ENCODE results near the gene PAMR1.
"Not testable (repeated sequence)": the region's sequence is repeated elsewhere in the genome, so short reads cannot be mapped to it uniquely, and the experiment has no call there.

PAMR1 gene

DNA sequence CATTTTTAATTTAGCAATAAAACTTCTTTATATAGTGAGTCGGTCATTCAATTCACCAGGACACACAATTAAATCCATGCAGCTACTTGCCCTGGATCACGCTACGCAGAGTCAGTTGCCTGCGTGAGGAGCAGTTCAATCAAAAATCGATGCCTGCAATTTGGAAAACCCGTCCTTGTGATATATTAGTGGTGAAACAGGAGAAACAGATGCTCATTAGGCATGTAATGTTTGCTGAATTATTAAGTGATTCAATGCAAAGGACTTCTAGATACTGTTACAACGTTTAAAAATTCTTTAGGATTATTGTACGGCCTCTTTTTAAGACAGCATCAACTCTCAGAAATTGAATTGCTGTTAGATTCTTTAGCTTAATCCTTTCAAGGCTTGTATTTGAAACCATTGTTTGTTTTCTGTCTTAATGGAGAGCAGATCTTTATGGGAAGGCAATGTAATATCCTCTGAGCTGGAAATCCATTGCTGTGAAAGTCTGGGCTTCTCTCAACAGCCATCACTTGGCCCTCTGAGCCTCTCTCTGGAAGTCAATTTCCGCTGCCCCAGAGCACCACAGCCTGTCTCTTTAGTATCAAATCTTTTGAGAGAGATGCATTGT lies 20.1 kb upstream of the PAMR1 start:
- no peak for DNase-seq (ENCODE audit: low read depth in 2 of 2, low spot score in 1 of 2)

DNA sequence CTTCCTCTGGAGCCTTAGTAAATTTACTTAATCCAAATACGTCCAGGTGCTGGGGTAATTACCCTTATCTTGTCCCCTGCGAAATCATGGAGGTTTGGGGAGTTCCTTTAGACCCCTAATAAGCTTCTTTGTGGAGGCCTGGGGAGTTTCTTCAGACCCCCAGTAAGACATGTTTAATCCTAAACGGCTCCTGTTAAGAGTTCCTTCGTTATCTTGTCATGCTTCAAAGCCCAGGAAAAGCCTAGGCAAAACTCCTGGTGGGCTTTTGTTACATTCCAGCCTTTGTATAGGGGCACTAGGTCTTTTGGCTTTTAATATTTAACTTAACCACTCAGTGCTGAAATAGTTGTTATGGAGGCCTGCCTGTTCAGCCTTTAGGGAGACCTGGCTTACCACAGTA lies 18.1 kb upstream of the PAMR1 start:
- no peak for DNase-seq (ENCODE audit: low read depth in 2 of 2, low spot score in 1 of 2)

DNA sequence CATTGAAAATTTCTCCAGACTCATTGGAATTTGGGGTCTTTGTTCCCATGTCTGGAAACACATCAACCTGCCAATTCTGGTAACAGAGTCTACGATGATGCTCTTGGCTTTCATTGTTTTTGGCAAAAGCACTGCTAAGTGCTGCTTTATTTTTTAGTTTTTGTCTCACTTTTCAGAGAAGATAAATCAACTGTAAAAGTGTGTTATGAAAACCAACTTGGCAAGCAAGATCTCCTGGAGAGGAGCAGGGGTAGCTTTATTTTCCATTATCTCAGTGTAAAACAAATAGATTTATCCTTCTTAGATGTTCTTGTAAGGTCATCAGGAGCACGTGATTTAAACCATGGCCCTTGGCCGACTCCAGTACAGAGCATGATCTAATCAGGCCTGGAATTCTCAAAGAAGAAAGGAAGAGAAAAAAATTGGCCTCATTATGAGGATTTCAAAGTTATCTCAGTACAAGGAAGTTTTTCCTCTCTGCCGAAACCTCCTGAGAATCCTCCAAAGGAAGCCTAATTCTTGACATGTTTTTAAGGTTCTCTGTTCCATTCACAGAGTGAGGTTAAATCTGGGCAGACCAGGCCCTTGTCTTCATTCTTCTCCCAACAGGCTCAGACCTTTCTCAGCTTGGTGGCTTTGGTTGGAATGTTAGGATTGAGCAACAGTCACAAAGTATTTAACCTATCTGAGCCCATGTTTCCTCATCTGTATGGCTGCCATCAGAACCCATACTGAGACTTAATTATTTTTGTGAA lies 16.4 kb upstream of the PAMR1 start:
- DNase-seq (ENCODE audit: low read depth in 2 of 2, low spot score in 1 of 2): no peak

DNA sequence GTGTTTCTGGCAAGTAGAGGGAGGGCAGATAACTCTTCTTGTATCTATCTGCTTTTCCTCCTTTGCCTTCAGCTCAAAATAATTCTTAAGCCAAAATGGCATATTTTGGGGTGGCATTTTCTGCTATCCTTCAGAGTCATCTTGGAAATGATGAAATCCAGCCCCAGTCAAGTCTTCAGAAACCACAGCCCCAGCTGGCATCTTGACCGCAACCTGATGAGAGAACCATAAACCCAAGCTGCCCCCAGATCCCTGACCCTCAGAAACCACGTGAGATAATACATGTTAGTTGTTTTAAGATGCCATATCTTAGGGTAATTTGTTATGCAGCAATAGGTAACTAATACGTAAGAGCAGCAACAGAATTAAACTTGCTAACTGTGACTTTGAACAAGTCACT lies 15.1 kb upstream of the PAMR1 start:
- no peak for DNase-seq (ENCODE audit: low read depth in 2 of 2, low spot score in 1 of 2)

DNA sequence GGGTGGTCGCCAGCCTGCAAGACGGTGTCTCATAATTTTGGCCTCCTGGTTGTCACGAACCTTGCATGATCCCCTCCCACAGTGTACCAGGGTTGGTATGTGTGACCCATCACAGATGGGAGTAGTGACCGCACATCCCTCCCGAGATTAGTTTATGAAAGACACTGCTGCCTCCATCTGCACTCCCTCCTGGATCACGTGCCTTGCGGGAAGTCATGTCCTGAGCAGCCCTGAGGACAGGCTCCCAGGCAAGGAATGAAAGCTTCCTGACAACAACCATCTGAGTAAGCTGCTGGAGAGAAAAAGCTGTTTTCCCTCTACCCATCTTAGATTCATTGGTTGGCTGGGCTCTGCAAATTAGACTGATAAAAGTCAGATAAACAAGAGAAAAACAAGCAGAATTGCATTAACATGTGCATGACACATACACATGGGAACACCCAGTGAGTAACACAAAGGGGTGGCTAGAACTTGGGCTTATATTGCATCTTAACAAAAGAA lies 14.4 kb upstream of the PAMR1 start:
- DNase-seq (ENCODE audit: low read depth in 2 of 2, low spot score in 1 of 2): no peak

DNA sequence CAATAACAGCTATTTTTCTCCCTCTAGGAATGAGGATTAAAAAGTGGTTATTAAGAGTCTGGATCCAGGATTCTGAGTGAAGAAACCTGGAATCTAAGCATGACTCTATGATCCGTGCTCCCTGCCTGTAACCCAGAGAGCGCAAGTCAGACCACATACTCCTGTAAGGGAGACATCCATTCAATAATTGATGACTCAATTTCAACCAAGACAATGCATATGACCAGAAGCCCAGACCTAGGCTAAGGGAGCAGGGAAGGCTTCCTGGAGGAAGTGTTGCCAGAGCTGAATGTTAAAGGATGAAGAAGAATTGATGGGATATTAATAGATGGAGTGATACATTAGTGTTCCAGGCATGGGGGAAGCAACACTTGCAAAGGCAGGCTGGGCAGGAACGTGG lies 13.8 kb upstream of the PAMR1 start:
- no peak for DNase-seq (ENCODE audit: low read depth in 2 of 2, low spot score in 1 of 2)

DNA sequence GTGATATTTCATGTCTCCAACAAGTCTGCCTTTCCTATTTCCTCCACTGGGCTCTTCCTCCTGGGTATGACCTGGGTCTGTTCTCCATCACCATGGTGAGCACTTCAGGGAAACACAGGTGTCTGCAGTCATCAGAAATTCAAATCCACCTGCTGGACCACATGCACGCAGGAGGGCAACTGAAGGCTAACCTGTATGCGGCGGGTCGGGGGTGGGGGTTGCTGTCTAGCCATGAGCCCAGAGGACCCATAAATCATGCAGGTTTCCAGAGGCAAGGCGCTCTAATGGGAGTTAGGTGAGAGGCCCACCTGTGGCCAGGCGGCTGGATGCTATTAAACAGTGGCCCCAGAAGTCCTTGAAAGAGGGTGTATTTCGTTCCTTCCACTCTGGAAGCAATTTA lies 11.1 kb upstream of the PAMR1 start:
- no peak for DNase-seq (ENCODE audit: low read depth in 2 of 2, low spot score in 1 of 2)

DNA sequence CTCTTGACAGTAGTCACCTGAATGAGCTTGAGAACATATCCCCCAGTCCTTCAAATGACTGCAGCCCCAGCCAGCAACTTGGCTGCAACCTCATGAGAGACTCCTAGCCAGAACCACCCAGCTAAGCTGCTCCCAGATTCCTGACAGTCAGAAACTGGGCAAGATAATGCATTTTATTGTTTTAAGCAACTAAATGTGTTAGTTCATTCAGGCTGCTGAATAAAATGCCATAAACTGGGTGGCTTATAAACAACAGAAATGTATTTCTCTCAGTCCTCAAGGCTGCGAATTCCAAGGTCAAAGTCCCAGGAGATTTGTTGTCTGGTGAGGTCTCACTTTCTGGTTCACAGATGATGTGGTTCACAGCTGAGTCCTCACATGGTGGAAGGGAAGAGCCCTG lies 5.8 kb upstream of the PAMR1 start:
- DNase-seq (ENCODE audit: low read depth in 2 of 2, low spot score in 1 of 2): no peak

DNA sequence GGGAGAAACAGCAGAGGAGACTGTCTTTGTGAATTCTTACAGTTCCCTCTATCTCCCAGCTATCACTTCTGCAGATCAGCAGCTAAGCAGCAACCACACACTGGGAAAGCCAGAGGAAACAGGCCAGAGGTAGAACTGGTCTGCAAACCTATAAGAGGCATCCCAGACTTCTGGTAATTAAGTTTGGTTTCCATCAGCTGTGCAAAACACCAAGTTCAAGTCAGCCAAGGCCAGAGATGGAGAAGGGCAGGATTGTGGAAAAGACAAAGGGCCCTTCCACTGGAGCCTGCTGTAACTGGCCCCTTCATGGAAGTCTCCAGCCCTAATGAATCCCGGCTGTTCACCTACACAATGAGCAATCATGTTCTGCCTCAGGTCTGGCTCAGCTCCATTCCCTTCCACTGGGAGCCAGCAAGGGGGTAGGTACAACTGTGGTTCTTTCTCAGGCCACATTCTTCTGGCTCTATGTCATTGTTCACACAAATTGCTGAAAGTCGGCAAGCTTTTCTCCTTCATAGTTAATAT lies 4.6 kb upstream of the PAMR1 start:
- DNase-seq (ENCODE audit: low read depth in 2 of 2, low spot score in 1 of 2): no peak

DNA sequence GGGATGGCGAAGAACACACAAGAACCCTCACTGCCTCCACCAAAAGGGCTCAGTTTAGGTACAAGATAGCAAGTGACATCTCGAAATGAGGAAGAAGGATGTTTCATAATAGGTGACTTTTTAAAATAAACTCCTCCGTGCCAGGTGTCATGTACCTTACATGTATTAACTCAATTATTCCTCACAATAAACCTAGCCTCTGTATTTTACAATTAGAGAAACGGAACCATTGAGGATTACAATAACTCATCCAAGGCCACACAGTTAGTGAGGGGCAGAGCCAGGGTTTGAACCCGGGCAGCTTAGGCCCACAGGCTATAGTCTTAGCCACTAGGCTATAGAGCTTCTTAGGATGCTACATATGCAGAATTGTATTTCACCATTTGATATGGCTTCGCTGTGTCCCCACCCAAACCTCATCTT lies 965 bp upstream of the PAMR1 start:
- DNase-seq (ENCODE audit: low read depth in 2 of 2, low spot score in 1 of 2): no peak

DNA sequence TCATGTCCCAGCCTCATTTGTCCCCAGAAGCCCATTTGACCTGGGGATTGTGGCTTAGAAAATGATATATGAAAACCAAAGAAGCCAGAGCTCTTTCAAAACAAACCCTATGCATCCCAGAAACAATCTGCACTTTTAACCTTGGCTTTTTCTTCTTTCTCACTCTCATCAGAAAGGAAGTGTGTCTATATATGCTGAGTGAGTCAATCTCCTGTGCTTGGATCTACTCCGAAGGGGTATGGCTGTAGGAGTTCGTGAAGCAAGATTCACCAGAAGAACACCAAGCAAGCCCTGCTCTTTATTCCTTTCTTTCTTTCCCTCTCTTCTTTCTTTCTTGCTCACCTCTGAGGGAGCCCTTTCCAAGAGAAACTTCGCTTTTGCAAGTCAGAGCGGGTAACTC lies 636 bp downstream of the PAMR1 start:
- DNase-seq (ENCODE audit: low read depth in 2 of 2, low spot score in 1 of 2): no peak

DNA sequence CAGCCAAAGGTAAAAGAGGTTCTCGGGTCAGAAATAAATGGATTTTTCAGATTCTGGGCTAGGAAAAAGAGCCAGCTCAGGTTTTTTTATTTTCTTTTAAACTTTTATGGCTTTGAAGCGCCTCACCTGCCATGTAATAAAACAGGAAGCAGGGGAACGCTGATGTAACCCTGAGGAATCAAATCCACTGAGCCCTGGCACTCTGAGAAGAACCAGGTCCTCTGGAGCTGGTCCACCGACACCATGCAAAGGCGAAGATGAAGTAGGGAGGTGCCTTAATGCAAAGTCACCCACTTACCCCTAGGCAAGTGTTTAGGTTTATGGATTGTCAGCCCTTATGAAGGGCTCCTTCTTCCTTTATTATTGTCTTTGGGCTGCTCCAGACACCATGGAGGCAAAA lies 1.6 kb downstream of the PAMR1 start:
- no peak for DNase-seq (ENCODE audit: low read depth in 2 of 2, low spot score in 1 of 2)

DNA sequence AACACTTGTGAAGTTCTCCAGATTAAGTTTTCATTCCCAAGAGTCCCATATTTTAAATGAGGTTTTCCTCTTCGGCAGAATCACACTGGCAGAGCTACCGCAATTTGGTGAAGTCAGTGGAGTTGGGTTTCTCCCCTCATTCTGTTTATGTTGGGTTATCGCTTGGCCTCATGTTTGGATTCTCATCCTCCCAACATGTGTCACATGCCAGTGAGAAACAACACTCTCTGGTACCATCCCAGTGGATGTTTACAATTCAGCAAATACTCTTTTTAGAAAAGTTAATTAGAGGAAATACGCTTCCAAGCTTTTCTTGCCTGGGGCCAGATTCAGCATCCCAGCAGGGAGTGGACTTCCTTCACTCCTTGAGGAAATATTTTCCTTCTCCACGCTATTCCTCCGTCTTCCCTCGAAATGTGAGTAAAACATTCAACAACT lies 2.1 kb downstream of the PAMR1 start:
- no peak for DNase-seq (ENCODE audit: low read depth in 2 of 2, low spot score in 1 of 2)

DNA sequence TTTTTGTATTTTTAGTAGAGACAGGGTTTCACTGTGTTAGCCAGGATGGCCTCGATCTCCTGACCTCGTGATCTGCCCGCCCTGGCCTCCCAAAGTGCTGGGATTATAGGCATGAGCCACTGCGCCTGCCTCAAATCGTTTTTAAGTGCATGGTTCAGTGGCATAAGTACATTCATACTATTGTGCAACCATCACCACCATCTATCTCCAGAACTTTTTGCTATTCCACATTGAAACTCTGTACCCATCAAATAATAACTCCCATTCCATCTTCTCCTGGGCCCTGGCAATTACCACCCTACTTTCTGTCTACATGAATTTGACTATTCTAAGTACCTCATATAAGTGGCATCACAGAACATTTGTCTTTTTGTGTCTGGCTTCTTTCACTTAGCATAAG lies 3.3 kb downstream of the PAMR1 start:
- not testable (repeated sequence) for DNase-seq (ENCODE audit: low read depth in 2 of 2, low spot score in 1 of 2)

DNA sequence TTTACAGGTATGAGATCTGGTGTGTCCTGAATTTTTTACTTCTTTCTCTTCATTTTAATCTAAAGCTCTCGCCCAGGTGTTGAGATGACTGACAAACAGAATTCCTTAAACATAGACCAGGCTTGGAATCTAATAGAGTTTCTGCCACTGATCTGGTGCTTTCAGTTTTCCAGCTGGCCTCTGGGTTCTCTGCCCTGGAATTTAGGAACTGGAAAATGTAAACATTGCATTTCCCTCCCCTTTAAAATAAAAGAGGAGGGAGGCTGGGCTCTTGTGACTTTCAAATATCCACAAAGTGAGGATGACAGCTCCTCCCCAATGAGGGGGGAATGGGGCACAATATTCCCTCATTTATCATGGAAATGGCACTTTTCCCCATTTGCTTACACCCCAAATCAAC lies 5.0 kb downstream of the PAMR1 start:
- no peak for DNase-seq (ENCODE audit: low read depth in 2 of 2, low spot score in 1 of 2)

DNA sequence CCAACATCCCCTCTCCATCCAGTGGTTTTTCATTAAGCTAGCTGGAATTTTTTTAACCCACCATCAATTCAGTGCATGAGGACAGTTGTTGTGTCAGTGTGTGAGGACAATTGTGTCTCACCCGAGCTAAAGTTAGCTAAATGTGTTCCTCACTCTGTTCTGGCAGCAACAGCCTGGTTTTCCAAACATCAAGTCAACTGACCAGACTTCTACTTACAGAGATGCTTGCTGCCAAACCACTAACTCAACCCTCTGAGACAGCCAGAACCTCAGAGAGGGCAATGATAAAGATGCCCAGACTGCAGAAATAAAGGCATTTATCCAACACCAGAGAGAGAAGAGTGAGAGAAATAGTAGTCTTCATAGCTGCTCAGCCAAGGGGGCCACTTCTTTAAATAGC lies 6.7 kb downstream of the PAMR1 start:
- no peak for DNase-seq (ENCODE audit: low read depth in 2 of 2, low spot score in 1 of 2)

DNA sequence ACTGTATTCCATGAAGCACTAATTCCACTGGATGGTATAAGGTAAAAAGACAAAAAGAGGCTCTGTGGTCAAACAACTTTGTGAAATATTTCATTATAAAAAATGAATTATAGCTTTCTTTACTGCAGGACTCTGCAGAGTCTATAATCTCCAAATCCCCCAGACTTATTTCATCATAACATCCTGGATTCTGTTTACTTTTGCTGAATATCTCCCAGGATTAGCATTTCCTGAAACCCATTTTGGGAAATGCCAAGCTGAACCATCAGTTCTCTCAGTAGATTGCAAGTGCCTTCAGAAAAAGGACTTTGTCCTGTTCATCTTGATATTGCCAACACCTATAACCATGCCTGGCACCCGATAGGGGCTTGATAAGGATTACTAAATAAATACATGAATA lies 7.9 kb downstream of the PAMR1 start:
- no peak for DNase-seq (ENCODE audit: low read depth in 2 of 2, low spot score in 1 of 2)

DNA sequence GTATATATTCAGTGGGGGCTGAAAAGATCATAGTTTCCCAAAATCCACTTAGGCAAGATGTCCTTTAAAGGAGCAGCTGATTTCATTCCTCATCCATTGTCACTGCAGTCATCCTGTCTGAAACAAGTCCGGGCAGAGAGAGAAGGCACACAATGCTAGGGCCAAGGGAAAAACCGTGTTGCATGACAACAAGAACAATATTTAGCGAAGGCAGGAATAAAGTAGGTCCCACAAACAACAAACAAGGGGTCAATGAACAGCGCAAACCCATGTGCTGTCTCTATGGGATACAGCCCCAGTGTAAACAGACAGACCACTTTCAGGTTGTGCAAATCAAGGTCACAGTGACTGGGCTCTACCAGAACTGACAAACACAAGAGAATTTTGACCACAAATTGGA lies 9.0 kb downstream of the PAMR1 start:
- no peak for DNase-seq (ENCODE audit: low read depth in 2 of 2, low spot score in 1 of 2)

DNA sequence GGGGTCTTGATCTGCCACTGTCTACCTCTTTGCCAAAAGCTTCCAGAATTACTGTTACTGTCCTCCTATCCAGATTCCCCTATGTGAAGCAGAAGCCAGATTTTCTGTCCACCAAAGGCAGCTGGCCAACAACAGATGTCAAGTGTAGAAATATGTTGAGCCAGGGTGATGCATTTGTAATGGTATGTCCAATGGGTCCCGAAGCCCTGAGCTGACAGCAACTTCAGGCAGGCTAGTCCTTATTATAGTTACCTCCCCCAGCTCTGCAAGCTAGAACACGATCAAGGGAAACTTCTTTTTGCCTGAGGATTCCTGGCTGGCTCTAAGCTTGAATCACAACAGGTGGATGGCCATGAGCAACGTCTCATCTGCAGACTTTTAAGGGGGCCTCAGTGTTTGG lies 10.2 kb downstream of the PAMR1 start:
- no peak for DNase-seq (ENCODE audit: low read depth in 2 of 2, low spot score in 1 of 2)

DNA sequence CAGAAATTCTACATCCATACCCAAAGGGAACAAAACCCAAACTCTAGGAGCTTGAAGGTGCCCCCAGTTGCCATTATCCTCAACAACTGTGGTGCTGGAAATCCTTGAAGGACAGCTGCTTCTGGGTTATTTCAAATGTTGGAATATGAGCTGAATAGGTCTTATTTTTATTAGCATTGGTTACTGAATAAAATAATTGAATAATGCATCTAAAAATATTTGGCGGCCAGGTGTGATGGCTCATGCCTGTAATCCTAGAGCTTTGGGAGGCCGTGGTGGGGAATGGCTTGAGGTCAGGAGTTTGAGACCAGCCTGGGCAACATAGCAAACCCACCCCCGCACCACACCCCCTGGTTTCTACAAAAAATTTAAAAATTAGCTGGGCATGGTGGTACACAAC lies 10.9 kb downstream of the PAMR1 start:
- DNase-seq (ENCODE audit: low read depth in 2 of 2, low spot score in 1 of 2): no peak

DNA sequence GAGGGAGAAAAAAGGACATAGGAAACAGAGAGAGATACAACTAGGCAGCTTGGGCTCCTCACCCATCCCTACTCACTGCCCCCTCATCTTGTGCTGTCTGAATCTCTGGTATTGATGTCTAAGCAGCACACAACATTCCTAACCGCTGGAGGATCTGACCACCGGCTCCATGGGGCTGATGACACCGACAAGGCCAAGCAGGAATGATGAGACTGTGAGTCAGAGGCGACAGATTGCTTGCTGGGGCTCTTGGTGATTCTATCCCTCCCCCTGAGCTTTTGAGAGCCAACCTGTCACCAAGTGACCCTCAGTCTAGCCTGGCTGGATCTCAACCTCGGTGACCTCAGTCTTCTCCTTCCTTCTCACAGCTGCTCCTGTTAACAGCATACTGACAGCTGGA lies 13.8 kb downstream of the PAMR1 start:
- DNase-seq (ENCODE audit: low read depth in 2 of 2, low spot score in 1 of 2): no peak

DNA sequence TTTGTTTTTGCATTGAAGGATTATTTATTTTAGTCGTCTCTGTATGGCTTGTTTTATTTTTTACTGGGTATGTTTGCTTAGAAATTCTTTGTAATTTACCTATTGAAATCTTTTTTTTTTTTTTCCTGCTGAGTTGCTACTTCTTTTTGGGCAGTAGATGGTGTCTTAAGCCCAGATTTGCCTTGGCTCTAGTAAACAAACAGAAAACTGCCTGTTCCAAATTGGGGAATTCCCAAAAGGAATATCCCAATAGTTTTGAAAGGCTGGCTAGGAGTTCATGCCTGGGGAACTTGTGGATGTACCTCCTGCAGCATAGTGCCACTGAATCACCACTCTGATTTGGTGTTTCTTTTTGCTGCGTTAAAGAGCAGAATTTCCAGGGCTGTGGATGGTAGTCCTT lies 17.7 kb downstream of the PAMR1 start:
- DNase-seq (ENCODE audit: low read depth in 2 of 2, low spot score in 1 of 2): no peak

DNA sequence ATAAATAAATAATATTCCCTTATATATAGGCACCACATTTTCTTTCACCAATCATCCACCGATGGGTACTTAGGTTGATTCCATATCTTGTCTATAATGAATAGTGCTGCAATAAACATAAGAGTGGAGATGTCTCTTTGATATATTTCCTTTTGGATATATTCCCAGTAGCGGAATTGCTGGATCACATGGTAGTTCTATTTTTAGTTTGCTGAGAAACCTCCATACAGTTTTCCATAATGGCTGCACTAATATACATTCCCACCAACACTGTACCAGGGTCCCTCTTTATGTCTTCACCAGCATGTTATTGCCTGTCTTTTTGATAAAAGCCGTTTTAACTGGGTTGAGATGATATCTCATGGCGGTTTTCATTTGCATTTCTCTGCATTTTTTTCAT lies 23.6 kb downstream of the PAMR1 start:
- DNase-seq (ENCODE audit: low read depth in 2 of 2, low spot score in 1 of 2): no peak
